Peyer's patch (tissue), 4 donors: Measurements from ENCODE around the gene COL28A1. TPM values are rescaled to one million over a fixed set of nuclear protein-coding genes. Genes with fewer than 3 reads are reported as not detected.

ENCODE experiments used
- DNase-seq, 3 donors: peaks; one replicate each; pipeline ENCODE4 v3.0.0-alpha.2; 2017 to 2019
- H3K27ac ChIP-seq, 4 donors: fragments of 200-600 bp; sonication (generic); one replicate each; pipeline ENCODE4 v1.5.1; 2016 to 2019
- H3K27me3 ChIP-seq, 2 donors: fragments of 200-600 bp; sonication (generic); one replicate each; pipeline ENCODE4 v1.5.1; 2019
- H3K36me3 ChIP-seq, 3 donors: fragments of 200-600 bp; sonication (generic); one replicate each; pipeline ENCODE4 v1.5.1; 2016 to 2019
- H3K4me1 ChIP-seq, 4 donors: fragments of 200-600 bp; sonication (generic); one replicate each; pipeline ENCODE4 v1.5.1; 2016 to 2019
- H3K4me3 ChIP-seq, 4 donors: fragments of 200-600 bp; sonication (generic); 1 replicate in 3 of 4; 2 replicates in 1 of 4; pipeline ENCODE4 v1.5.1; 2016 to 2019; ENCODE audit warnings: mild to moderate bottlenecking in 1 of 4
- H3K9me3 ChIP-seq, 4 donors: fragments of 200-600 bp; sonication (generic); one replicate each; pipeline ENCODE4 v1.5.1; 2016 to 2019; ENCODE audit warnings: mild to moderate bottlenecking in 1 of 4
- POLR2A ChIP-seq, 2 donors: fragments of 450-650 bp; IDR thresholded peaks; one replicate each; pipeline ENCODE4 v1.5.1; 2017; ENCODE audit warnings: antibody characterized with exemption in 2 of 2, mild to moderate bottlenecking in 2 of 2, moderate library complexity in 2 of 2
- total RNA-seq, 4 donors: library from RNA; depleted of rRNA; stranded (reverse); fragments of >200 nt; gene quantifications; one replicate each; pipeline ENCODE4 v1.1.0, GENCODE V29; 2016
- TF ChIP-seq, protein P1 (sequence below), 6 experiments: fragments of 450-650 bp in 4 of 6; fragments of 200-600 bp in 2 of 6; sonication (generic) in 1 of 6; IDR thresholded peaks; one replicate each; pipeline ENCODE4 v1.5.1; 2017 to 2019; ENCODE audit warnings: antibody characterized with exemption in 6 of 6, mild to moderate bottlenecking in 3 of 6, moderate library complexity in 1 of 6

The COL28A1 gene
- total RNA-seq, 4 donors from 2014 or later = 1.4 to 5.8 (median 1.9) TPM

GRCh38 chr7:7347045-7347444 is 188.6 kb downstream of the COL28A1 start:
- DNase-seq = no peak
- no peaks in the 10 kb centered on the region for H3K9me3 ChIP-seq
- no peaks in the 10 kb centered on the region for H3K4me1 ChIP-seq
- H3K36me3 ChIP-seq = no peaks in the 10 kb centered on the region
- TF ChIP-seq, protein P1, sequence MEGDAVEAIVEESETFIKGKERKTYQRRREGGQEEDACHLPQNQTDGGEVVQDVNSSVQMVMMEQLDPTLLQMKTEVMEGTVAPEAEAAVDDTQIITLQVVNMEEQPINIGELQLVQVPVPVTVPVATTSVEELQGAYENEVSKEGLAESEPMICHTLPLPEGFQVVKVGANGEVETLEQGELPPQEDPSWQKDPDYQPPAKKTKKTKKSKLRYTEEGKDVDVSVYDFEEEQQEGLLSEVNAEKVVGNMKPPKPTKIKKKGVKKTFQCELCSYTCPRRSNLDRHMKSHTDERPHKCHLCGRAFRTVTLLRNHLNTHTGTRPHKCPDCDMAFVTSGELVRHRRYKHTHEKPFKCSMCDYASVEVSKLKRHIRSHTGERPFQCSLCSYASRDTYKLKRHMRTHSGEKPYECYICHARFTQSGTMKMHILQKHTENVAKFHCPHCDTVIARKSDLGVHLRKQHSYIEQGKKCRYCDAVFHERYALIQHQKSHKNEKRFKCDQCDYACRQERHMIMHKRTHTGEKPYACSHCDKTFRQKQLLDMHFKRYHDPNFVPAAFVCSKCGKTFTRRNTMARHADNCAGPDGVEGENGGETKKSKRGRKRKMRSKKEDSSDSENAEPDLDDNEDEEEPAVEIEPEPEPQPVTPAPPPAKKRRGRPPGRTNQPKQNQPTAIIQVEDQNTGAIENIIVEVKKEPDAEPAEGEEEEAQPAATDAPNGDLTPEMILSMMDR (IDR thresholded peaks at IDR 0.05) = no peak
- no peak for TF ChIP-seq POLR2A (IDR thresholded peaks at IDR 0.05)
- no peak overlapping the region for H3K27ac ChIP-seq
- H3K27me3 ChIP-seq = no peaks in the 10 kb centered on the region
- H3K4me3 ChIP-seq = no peak overlapping the region

GRCh38 chr7:7344583-7344982 is 191.1 kb downstream of the COL28A1 start:
- Histone ChIP-seq H3K4me3 (no peak overlapping the region), H3K27ac (no peak overlapping the region), H3K27me3 (no peaks in the 10 kb centered on the region), H3K9me3 (no peaks in the 10 kb centered on the region), H3K36me3 (no peaks in the 10 kb centered on the region), H3K4me1 (no peaks in the 10 kb centered on the region)
- no peak for DNase-seq
- TF ChIP-seq, protein P1 (IDR thresholded peaks at IDR 0.05) = no peak
- no peak for TF ChIP-seq POLR2A (IDR thresholded peaks at IDR 0.05)

GRCh38 chr7:7335909-7336308 is 199.8 kb downstream of the COL28A1 start:
- H3K9me3 ChIP-seq = no peaks in the 10 kb centered on the region
- TF ChIP-seq, protein P1 (IDR thresholded peaks at IDR 0.05) = no peak
- TF ChIP-seq POLR2A (IDR thresholded peaks at IDR 0.05) = no peak
- no peaks in the 10 kb centered on the region for H3K4me1 ChIP-seq
- no peak overlapping the region for H3K27ac ChIP-seq
- H3K36me3 ChIP-seq = no peaks in the 10 kb centered on the region
- DNase-seq = no peak
- no peak overlapping the region for H3K4me3 ChIP-seq
- H3K27me3 ChIP-seq = no peaks in the 10 kb centered on the region

DNA sequence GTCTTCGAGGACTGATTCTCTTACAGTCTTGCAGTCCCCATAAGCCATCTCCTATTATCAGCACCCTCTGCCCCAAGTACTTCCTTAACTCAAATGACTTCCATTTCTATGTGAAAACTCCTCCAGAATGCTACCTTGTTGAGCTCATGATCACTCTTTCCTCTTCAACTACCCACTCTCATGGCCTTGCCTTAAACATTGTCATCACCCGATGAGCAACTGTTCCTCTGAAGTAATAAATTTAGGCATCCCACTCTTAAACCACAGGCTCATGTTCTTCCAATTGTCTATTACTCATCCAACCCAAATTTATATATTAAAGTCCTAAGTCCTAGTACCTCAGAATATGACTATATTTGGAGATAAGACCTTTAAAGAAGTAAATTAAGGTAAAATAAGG is 200.5 kb downstream of the COL28A1 start:
- H3K4me1 ChIP-seq = no peaks in the 10 kb centered on the region
- no peak overlapping the region for H3K4me3 ChIP-seq
- no peaks in the 10 kb centered on the region for H3K27me3 ChIP-seq
- H3K27ac ChIP-seq = no peak overlapping the region
- no peak for TF ChIP-seq POLR2A (IDR thresholded peaks at IDR 0.05)
- TF ChIP-seq, protein P1 (IDR thresholded peaks at IDR 0.05) = no peak
- DNase-seq = no peak
- H3K36me3 ChIP-seq = no peaks in the 10 kb centered on the region
- no peaks in the 10 kb centered on the region for H3K9me3 ChIP-seq

- no peak for DNase-seq
- no peak for TF ChIP-seq POLR2A (IDR thresholded peaks at IDR 0.05)
- TF ChIP-seq, protein P1 (IDR thresholded peaks at IDR 0.05) = no peak
- no peaks in the 10 kb centered on the region for H3K9me3 ChIP-seq
Measured at GRCh38 chr7:7333610-7334009, 202.1 kb downstream of the COL28A1 start.

GRCh38 chr7:7331523-7331922 is 204.2 kb downstream of the COL28A1 start:
- no peak for TF ChIP-seq POLR2A (IDR thresholded peaks at IDR 0.05)
- TF ChIP-seq, protein P1 (IDR thresholded peaks at IDR 0.05) = no peak
- no peak overlapping the region for H3K4me3 ChIP-seq
- no peaks in the 10 kb centered on the region for H3K9me3 ChIP-seq
- H3K4me1 ChIP-seq = no peaks in the 10 kb centered on the region
- no peak overlapping the region for H3K27ac ChIP-seq
- H3K27me3 ChIP-seq = no peaks in the 10 kb centered on the region
- DNase-seq = no peak
- H3K36me3 ChIP-seq = no peaks in the 10 kb centered on the region

More at GRCh38 chr7:7333610-7334009, 202.1 kb downstream of the COL28A1 start:
- Histone ChIP-seq H3K36me3 (no peaks in the 10 kb centered on the region), H3K4me1 (no peaks in the 10 kb centered on the region), H3K4me3 (no peak overlapping the region), H3K27ac (no peak overlapping the region), H3K27me3 (no peaks in the 10 kb centered on the region)
